GM23338 (cell line): ENCODE data around the gene ZNF366.

Experiments used
- CREB1 ChIP-seq: fragments of 250-450 bp; sonication (Bioruptor Pico); IDR thresholded peaks from 2 replicates; pipeline ENCODE4 v1.5.0; 2020; ENCODE audit warnings: low read depth, mild to moderate bottlenecking, moderate library complexity
- CTCF ChIP-seq, 2 experiments: fragments of 200-600 bp in 1 of 2; sonication (generic) in 1 of 2; conservative IDR thresholded peaks; 2 replicates each; pipeline versions ENCODE4 v1.5.1 to v1.6.1; 2016 to 2017; ENCODE audit warnings: antibody characterized with exemption in 2 of 2, low read depth in 2 of 2, mild to moderate bottlenecking in 2 of 2, moderate library complexity in 1 of 2
- ETS1 ChIP-seq: IDR thresholded peaks from 2 replicates; pipeline ENCODE4 v1.6.1; 2016; ENCODE audit warnings: antibody characterized with exemption
- EZH2 ChIP-seq: fragments of 200-600 bp; sonication (generic); IDR thresholded peaks from one replicate; pipeline ENCODE4 v1.8.0; 2017; ENCODE audit warnings: antibody characterized with exemption, mild to moderate bottlenecking, low read depth; ENCODE audit not compliant: unreplicated experiment
- EZH2phosphoT487 ChIP-seq: fragments of 200-600 bp; sonication (generic); IDR thresholded peaks from one replicate; pipeline ENCODE4 v1.8.1; 2018; ENCODE audit warnings: antibody characterized with exemption; ENCODE audit not compliant: unreplicated experiment
- JUNB ChIP-seq: IDR thresholded peaks from one replicate; pipeline ENCODE4 v1.6.1; 2016; ENCODE audit warnings: antibody characterized with exemption; ENCODE audit not compliant: unreplicated experiment
- NANOG ChIP-seq: IDR thresholded peaks from 2 replicates; pipeline ENCODE4 v1.6.1; 2016; ENCODE audit warnings: antibody characterized with exemption, borderline replicate concordance
- POLR2AphosphoS5 ChIP-seq: IDR thresholded peaks from 2 replicates; pipeline ENCODE4 v1.6.1; 2016; ENCODE audit warnings: antibody characterized with exemption, low read depth
- REST ChIP-seq: IDR thresholded peaks from one replicate; pipeline ENCODE4 v1.6.1; 2018; ENCODE audit warnings: antibody characterized with exemption; ENCODE audit not compliant: unreplicated experiment
- ZNF114 ChIP-seq: fragments of 250-450 bp; sonication (Bioruptor Pico); IDR thresholded peaks from 2 replicates; pipeline ENCODE4 v1.5.0; 2020; ENCODE audit warnings: mild to moderate bottlenecking, moderate library complexity
- ZNF331 ChIP-seq: fragments of 250-450 bp; sonication (Bioruptor Pico); IDR thresholded peaks from 2 replicates; pipeline ENCODE4 v1.5.0; 2020; ENCODE audit warnings: low read depth, mild to moderate bottlenecking, moderate library complexity

GRCh38 chr5:72497823-72498222 is 9.4 kb downstream of the ZNF366 start:
- TF ChIP-seq POLR2AphosphoS5 (no peak), CTCF (conservative IDR thresholded peaks at IDR 0.05; ENCODE audit: low read depth in 2 of 2) (no peak), CREB1 (CRISPR knock-in tag) (no peak), EZH2 (no peak), ZNF114 (CRISPR knock-in tag) (no peak), EZH2phosphoT487 (no peak), ETS1 (no peak), REST (no peak), JUNB (no peak), NANOG (no peak), ZNF331 (no peak)
